ENCODE measurements around the gene SCRN2. TPM values are rescaled to one million over a fixed set of nuclear protein-coding genes. Genes with fewer than 3 reads are reported as not detected.

The SCRN2 gene
- total RNA-seq, 4 donors from 2014 or later, result 43.6 to 72.6 (median 60.3) TPM

- no peak for ATAC-seq (ENCODE audit: low FRiP score)
- TF ChIP-seq, protein P1, sequence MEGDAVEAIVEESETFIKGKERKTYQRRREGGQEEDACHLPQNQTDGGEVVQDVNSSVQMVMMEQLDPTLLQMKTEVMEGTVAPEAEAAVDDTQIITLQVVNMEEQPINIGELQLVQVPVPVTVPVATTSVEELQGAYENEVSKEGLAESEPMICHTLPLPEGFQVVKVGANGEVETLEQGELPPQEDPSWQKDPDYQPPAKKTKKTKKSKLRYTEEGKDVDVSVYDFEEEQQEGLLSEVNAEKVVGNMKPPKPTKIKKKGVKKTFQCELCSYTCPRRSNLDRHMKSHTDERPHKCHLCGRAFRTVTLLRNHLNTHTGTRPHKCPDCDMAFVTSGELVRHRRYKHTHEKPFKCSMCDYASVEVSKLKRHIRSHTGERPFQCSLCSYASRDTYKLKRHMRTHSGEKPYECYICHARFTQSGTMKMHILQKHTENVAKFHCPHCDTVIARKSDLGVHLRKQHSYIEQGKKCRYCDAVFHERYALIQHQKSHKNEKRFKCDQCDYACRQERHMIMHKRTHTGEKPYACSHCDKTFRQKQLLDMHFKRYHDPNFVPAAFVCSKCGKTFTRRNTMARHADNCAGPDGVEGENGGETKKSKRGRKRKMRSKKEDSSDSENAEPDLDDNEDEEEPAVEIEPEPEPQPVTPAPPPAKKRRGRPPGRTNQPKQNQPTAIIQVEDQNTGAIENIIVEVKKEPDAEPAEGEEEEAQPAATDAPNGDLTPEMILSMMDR (IDR thresholded peaks at IDR 0.05), result no peak
- no peak for DNase-seq (ENCODE audit: low spot score)
These were observed 4.0 kb upstream of the SCRN2 start for GRCh38 chr17:47844814-47845715.

GRCh38 chr17:47844227-47844626 lies 3.2 kb upstream of the SCRN2 start:
- TF ChIP-seq, protein P1 (IDR thresholded peaks at IDR 0.05), result no peak
- ATAC-seq (ENCODE audit: low FRiP score) (no peak), DNase-seq (ENCODE audit: low spot score) (no peak)

GRCh38 chr17:47843391-47843730 lies 2.3 kb upstream of the SCRN2 start:
- TF ChIP-seq, protein P1 (IDR thresholded peaks at IDR 0.05), result no peak
- ATAC-seq (ENCODE audit: low FRiP score), result no peak

GRCh38 chr17:47841488-47842291 lies 617 bp upstream of the SCRN2 start:
- TF ChIP-seq, protein P1 (IDR thresholded peaks at IDR 0.05), result no peak
- no peak for ATAC-seq (ENCODE audit: low FRiP score)
- DNase-seq (ENCODE audit: low spot score), result no peak

More at GRCh38 chr17:47843391-47843730, 2.3 kb upstream of the SCRN2 start:
- no peak for DNase-seq (ENCODE audit: low spot score)

GRCh38 chr17:47840001-47840741 lies 902 bp downstream of the SCRN2 start:
- ATAC-seq (ENCODE audit: low FRiP score) (no peak), DNase-seq (ENCODE audit: low spot score) (no peak)
- TF ChIP-seq, protein P1 (IDR thresholded peaks at IDR 0.05), result no peak

DNA sequence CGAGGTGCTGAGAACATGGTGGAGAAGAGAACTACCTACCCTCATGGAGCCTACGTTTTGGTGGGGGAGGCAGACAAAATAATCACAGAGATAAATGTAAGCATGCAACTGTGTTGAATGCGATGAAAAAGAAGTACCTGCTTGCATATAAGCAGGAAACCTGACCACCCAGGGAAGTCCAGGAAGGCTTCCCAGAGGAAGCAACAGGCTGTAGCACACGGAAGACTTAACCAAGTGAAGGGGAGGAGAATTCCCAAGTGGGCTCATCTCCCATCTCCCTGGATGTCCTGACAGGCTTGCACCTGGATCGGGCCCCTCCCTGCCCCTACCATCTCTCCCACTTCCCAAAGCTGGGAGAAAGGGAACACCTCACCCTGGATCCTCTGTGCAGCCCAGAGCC lies 2.0 kb downstream of the SCRN2 start:
- TF ChIP-seq, protein P1 (IDR thresholded peaks at IDR 0.05), result no peak
- DNase-seq (ENCODE audit: low spot score) (no peak), ATAC-seq (ENCODE audit: low FRiP score) (no peak)

Measured in omental fat pad (tissue), 4 donors.